ENCODE results near the gene CEACAM3. TPM values are rescaled to one million over a fixed set of nuclear protein-coding genes. Genes with fewer than 3 reads are reported as not detected.

The CEACAM3 gene
- polyA plus RNA-seq, 4 donors, result 0.06 TPM; not detected in 3

- peak in 1 of 4 donors; percentile 20 for DNase-seq (ENCODE audit: low read depth in 4 of 4, low spot score in 3 of 4)
Observed at GRCh38 chr19:41792513-41793413, 3.6 kb upstream of the CEACAM3 start.

GRCh38 chr19:41793414-41793727 is 3.0 kb upstream of the CEACAM3 start:
- DNase-seq (ENCODE audit: low read depth in 4 of 4, low spot score in 3 of 4), result no peak

- DNase-seq (ENCODE audit: low read depth in 4 of 4, low spot score in 3 of 4), result no peak
Observed at GRCh38 chr19:41795031-41795461, 1.3 kb upstream of the CEACAM3 start.

GRCh38 chr19:41796901-41797300 is 514 bp downstream of the CEACAM3 start:
- no peak for DNase-seq (ENCODE audit: low read depth in 4 of 4, low spot score in 3 of 4)

DNA sequence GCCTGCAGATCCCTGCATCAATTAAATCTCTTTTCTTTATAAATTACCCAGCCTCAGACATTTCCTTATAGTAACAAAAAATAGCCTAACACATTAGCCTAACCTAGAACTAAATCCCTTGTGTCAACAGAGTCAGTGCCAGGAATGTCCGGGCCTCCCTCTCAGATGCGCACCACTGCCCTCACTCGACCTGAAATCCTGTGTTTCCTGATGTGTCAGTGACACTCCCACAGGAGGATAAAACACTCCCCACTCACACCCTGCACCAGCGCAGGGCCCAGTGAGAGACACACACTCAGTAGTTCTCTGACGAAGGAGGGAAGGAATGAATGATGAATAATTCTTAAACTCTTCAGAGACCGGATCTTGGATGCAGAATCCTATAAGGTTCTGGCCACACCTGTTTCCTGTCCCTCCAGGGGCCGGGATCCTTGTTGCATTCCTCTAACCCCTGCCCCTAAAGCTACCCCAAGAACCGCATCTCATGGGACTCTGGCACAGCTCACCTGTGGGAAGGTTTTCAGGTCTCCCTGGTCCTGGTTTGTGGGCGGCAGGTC is 3.1 kb downstream of the CEACAM3 start:
- peak in 1 of 4 donors; percentile 24 for DNase-seq (ENCODE audit: low read depth in 4 of 4, low spot score in 3 of 4)

DNA sequence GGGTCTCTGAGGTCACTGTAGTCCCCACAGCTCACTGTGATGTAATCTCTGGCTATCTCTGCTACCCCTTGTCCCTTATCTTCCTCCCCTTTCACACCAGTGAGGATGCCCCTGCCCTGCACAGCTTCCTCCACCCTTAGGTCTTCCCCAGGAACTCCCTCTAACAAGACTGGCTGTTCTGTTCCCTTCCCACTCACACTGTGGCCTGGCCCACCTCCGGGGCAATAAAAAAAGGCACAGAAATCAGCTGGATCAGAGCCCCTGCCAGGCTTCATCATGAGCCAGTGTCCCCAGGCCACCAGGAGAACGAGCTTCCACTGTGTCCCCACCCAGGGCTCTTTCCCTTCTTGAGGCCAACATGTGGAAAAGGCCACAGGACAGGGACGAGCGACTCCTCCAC is 4.6 kb downstream of the CEACAM3 start:
- no peak for DNase-seq (ENCODE audit: low read depth in 4 of 4, low spot score in 3 of 4)

- DNase-seq (ENCODE audit: low read depth in 4 of 4, low spot score in 3 of 4), result no peak
Observed at GRCh38 chr19:41801792-41802211, 5.4 kb downstream of the CEACAM3 start.

DNA sequence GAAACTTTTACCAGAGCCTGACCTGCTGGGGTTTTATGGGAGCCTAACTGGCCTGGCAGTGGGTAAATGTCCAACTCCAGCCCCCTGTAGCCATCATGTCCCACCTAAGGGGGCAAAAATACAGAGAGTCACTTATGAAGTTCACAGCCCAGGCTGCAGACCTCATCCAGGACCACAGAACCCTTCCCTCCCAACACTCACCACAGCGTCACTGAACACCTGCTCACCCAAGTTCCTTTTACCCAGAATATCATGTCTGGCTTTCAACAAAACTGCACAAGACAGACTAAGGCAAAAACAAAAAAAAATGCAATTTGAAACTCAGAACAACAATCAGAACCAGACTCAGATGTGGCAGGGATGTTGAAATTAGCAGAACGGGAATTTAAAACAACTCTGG is 6.4 kb downstream of the CEACAM3 start:
- no peak for DNase-seq (ENCODE audit: low read depth in 4 of 4, low spot score in 3 of 4)

GRCh38 chr19:41804336-41804735 is 7.9 kb downstream of the CEACAM3 start:
- no peak for DNase-seq (ENCODE audit: low read depth in 4 of 4, low spot score in 3 of 4)

DNA sequence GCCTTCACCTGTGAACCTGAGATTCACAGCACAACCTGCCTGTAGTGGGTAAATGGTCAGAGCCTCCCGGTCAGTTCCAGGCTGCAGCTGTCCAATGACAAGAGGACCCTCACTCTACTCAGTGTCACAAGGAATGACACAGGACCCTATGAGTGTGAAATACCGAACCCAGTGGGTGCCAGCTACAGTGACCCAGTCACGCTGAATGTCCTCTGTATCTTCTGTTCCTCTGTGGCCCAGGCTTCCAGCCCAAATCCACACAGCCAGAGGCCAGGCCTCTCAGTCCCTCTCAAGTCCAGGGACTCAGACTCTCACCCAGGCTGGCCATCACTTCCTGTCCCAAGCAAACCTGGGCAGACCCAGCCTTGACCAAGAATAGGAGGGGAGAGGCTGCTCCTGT is 10.8 kb downstream of the CEACAM3 start:
- DNase-seq (ENCODE audit: low read depth in 4 of 4, low spot score in 3 of 4), result no peak

DNA sequence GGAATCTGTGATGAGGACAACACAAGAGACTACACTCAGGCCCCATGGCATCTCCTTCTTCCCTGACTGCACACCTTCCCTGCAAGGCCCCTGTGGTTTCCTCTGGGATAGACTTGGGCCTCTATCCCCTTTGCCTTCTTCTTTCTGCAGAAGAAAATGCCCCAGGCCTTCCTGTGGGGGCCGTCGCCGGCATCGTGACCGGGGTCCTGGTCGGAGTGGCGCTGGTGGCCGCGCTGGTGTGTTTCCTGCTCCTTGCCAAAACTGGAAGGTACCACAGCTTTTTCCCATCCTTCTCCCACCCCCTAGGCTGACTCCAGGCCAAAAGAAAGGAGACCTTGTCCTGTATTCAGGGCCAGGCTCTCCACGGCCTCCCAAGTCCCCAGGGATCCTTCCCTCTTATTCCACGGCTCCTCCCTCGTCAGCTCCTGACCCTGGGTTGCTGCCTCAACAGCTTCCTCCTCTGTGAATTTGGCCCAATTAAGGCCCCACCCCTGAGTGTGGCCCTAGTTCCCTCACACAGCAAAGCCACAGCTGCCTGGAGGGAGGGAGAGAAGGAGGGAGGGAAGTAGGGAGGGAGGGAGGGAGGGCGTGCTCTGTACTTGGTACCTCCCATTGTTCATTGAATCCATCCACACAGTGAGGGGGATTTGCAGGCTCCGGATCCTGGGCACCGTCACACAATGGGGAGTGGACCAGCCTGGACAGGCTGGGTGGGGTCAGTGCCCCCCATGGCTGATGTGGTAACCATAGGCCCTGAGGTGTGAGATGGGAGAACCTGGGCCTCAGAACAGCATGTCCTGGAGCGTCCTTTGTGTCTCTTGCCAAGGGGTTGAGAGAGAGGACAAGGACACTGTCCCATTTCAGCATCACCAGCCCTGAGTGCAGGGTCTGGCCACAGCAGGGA is 12.5 kb downstream of the CEACAM3 start:
- no peak for DNase-seq (ENCODE audit: low read depth in 4 of 4, low spot score in 3 of 4)

GRCh38 chr19:41810301-41810700 is 13.9 kb downstream of the CEACAM3 start:
- DNase-seq (ENCODE audit: low read depth in 4 of 4, low spot score in 3 of 4), result no peak

DNA sequence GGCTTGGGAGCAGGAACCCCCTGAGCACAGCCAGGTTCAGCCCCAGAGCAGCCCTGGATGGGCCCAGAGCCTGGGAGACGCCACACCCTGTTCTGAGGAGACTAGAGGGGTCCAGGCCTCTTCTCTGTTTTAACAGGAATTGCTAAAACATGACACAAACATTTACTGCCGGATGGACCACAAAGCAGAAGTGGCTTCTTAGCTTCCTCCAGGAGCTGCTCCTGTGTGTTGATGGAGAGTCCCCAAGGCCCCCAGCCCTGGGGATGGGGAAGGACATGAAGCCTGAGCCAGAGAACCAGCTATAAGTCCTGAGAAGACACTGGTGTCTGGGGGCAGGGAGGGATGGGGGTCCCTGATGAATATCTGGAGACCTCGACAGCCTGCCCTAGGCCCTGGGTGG is 14.6 kb downstream of the CEACAM3 start:
- DNase-seq (ENCODE audit: low read depth in 4 of 4, low spot score in 3 of 4), result no peak

DNA sequence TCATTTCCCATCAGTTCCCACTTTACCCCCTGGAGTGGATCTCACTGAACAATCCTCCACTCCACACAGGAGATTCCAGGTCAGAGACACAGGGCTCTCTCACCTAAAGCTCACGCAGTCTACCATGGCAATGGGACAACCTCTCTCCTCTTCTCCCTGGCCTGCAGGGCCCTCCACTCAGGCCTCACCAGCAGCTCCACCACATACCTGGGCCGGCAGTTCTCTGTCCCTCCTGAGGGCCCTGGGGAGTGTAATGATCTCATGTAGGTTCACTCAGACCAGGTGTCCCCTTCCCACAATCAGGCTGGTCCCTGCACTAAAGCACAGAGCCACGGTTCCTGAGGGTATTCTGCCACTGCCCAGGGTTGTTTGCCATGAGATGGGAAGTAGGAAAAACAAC is 15.6 kb downstream of the CEACAM3 start:
- no peak for DNase-seq (ENCODE audit: low read depth in 4 of 4, low spot score in 3 of 4)

- no peak for DNase-seq (ENCODE audit: low read depth in 4 of 4, low spot score in 3 of 4)
Observed at GRCh38 chr19:41813911-41814310, 17.5 kb downstream of the CEACAM3 start.

GRCh38 chr19:41815301-41815700 is 18.9 kb downstream of the CEACAM3 start:
- DNase-seq (ENCODE audit: low read depth in 4 of 4, low spot score in 3 of 4), result no peak

DNA sequence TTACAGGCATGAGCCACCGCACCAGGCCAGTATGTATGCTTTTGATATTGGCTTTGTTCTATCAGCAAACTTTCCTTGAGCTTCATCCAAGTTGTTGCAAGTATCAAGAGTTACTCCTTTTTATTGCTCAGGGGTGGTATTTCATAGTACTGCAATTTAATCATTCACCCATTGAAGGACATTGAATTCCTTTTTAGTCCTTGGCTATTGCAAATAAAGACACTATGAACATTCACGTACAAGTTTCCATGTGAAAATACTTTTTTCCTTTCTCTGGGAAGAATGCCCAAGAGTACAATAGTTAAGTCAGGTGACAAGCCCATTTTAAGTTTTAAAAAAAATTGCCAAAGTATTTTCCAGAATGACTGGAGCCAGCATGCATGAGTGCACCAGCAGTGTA is 20.4 kb downstream of the CEACAM3 start:
- no peak for DNase-seq (ENCODE audit: low read depth in 4 of 4, low spot score in 3 of 4)

GRCh38 chr19:41821003-41821735 is 24.8 kb downstream of the CEACAM3 start:
- peak in 2 of 4 donors; percentile 17 to 26 for DNase-seq (ENCODE audit: low read depth in 4 of 4, low spot score in 3 of 4)

- DNase-seq (ENCODE audit: low read depth in 4 of 4, low spot score in 3 of 4), result no peak
Observed at GRCh38 chr19:41837981-41838708, 41.8 kb downstream of the CEACAM3 start.

- DNase-seq (ENCODE audit: low read depth in 4 of 4, low spot score in 3 of 4), result no peak
Observed at GRCh38 chr19:41839211-41839610, 42.8 kb downstream of the CEACAM3 start.

Measured in right renal pelvis (tissue), 4 donors.